ENCODE measurements around the gene SLC26A8. TPM values are rescaled to one million over a fixed set of nuclear protein-coding genes. Genes with fewer than 3 reads are reported as not detected.

Gene SLC26A8
- total and polyA plus RNA-seq, 4 donors = 0.03 to 0.33 (median 0.18) TPM

DNA sequence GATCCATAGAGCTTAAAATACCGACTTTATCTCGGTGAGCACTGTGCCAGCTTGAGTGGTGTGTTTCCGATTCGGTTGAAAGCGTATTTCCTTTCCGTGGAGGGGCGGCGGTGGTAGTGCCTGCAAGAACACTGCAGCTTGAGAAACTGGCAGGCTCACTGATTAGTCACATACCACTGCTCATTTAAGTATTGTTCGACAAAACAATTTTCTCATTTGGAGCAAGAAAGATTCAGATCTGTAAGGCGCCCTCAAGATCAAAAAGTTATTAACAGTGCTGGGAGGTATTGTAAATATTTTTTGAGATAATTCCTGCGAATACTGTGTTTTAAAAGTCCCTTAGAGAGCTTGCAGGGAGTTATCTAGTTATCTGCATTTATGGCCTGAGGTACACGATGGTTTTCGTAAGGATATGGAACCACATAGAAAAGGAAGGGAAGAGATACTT lies 4.5 kb upstream of the SLC26A8 start:
- Histone ChIP-seq H3K9me3 (ENCODE audit: control insufficient read depth in 4 of 4, low read length in 3 of 4) (no peaks in the 10 kb centered on the region), H3K27ac (ENCODE audit: low read depth in 1 of 2, low read length in 2 of 2) (peak overlapping the region; percentile 97 to 100), H3K9ac (ENCODE audit: low read depth in 1 of 2, low read length in 2 of 2) (peak overlapping the region; percentile 85 to 100), H3K27me3 (ENCODE audit: control insufficient read depth in 4 of 4, insufficient read depth in 4 of 4, low read length in 3 of 4) (no peaks in the 10 kb centered on the region), H3K36me3 (ENCODE audit: control insufficient read depth in 4 of 4, insufficient read depth in 3 of 4, low read depth in 1 of 4, low read length in 3 of 4) (no peaks in the 10 kb centered on the region), H3K4me1 (ENCODE audit: control insufficient read depth in 4 of 4, insufficient read depth in 4 of 4, low read length in 3 of 4) (peaks cover 10 to 27% (median 13%) of the 10 kb centered on the region in 4 donors), H3K4me3 (ENCODE audit: low read depth in 1 of 3, low read length in 3 of 3) (peak overlapping the region; percentile 84 to 99 (median 96))
- TF ChIP-seq, protein P1, sequence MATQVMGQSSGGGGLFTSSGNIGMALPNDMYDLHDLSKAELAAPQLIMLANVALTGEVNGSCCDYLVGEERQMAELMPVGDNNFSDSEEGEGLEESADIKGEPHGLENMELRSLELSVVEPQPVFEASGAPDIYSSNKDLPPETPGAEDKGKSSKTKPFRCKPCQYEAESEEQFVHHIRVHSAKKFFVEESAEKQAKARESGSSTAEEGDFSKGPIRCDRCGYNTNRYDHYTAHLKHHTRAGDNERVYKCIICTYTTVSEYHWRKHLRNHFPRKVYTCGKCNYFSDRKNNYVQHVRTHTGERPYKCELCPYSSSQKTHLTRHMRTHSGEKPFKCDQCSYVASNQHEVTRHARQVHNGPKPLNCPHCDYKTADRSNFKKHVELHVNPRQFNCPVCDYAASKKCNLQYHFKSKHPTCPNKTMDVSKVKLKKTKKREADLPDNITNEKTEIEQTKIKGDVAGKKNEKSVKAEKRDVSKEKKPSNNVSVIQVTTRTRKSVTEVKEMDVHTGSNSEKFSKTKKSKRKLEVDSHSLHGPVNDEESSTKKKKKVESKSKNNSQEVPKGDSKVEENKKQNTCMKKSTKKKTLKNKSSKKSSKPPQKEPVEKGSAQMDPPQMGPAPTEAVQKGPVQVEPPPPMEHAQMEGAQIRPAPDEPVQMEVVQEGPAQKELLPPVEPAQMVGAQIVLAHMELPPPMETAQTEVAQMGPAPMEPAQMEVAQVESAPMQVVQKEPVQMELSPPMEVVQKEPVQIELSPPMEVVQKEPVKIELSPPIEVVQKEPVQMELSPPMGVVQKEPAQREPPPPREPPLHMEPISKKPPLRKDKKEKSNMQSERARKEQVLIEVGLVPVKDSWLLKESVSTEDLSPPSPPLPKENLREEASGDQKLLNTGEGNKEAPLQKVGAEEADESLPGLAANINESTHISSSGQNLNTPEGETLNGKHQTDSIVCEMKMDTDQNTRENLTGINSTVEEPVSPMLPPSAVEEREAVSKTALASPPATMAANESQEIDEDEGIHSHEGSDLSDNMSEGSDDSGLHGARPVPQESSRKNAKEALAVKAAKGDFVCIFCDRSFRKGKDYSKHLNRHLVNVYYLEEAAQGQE (IDR thresholded peaks at IDR 0.05) = no peak
- peak; percentile 60 for TF ChIP-seq TAF1 (conservative IDR thresholded peaks at IDR 0.05)
- TF ChIP-seq RAD21 (IDR thresholded peaks at IDR 0.05) = peak in 1 of 2 donors; percentile 20
- peak; percentile 68 for DNase-seq (ENCODE audit: low spot score)
- under 1% methylated on average over 13 of the region's 13 CpGs for WGBS

DNA sequence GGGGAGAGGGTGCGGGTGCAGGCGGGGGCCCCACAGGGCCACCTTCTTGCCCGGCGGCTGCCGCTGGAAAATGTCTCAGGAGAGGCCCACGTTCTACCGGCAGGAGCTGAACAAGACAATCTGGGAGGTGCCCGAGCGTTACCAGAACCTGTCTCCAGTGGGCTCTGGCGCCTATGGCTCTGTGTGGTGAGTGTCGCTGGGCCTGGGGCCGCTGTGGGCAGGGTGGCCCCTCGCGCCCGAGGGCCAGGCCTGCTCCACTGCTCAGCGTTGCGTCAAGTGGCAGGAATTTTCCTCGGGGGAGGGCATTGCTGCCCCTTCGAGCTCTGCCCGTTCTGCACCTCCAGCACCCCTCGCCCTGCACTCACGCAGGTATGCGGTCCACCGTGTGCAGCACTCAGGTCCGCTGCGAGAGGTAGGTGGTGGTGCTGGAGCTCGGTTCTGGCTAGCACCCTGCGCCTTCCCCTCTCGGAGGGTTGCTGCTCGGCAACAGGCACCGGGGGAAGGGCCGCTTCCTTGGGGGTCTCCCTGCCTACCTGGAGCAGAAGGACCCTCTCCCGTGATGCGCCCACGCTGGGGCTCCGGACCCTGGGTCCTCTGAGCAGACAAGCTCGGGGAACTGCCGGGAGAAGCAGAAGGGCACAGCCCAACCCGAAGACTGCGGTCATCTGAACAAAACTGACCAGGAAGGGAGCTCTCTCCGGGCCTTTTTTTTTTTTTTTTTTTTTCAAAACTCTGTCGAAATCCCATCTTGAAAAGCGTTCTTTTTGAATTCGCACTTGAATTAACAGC lies 3.8 kb upstream of the SLC26A8 start:
- Histone ChIP-seq H3K36me3 (ENCODE audit: control insufficient read depth in 4 of 4, insufficient read depth in 3 of 4, low read depth in 1 of 4, low read length in 3 of 4) (no peaks in the 10 kb centered on the region), H3K4me3 (ENCODE audit: low read depth in 1 of 3, low read length in 3 of 3) (peak overlapping the region; percentile 84 to 99 (median 96)), H3K9ac (ENCODE audit: low read depth in 1 of 2, low read length in 2 of 2) (peak overlapping the region; percentile 85 to 100), H3K27me3 (ENCODE audit: control insufficient read depth in 4 of 4, insufficient read depth in 4 of 4, low read length in 3 of 4) (no peaks in the 10 kb centered on the region), H3K4me1 (ENCODE audit: control insufficient read depth in 4 of 4, insufficient read depth in 4 of 4, low read length in 3 of 4) (peaks cover 8 to 21% (median 11%) of the 10 kb centered on the region in 4 donors), H3K27ac (ENCODE audit: low read depth in 1 of 2, low read length in 2 of 2) (peak overlapping the region; percentile 97 to 100), H3K9me3 (ENCODE audit: control insufficient read depth in 4 of 4, low read length in 3 of 4) (no peaks in the 10 kb centered on the region)
- no peak for TF ChIP-seq GABPA (IDR thresholded peaks at IDR 0.05 in 1 of 2, conservative IDR thresholded peaks at IDR 0.05 in 1 of 2)
- TF ChIP-seq, protein P2, sequence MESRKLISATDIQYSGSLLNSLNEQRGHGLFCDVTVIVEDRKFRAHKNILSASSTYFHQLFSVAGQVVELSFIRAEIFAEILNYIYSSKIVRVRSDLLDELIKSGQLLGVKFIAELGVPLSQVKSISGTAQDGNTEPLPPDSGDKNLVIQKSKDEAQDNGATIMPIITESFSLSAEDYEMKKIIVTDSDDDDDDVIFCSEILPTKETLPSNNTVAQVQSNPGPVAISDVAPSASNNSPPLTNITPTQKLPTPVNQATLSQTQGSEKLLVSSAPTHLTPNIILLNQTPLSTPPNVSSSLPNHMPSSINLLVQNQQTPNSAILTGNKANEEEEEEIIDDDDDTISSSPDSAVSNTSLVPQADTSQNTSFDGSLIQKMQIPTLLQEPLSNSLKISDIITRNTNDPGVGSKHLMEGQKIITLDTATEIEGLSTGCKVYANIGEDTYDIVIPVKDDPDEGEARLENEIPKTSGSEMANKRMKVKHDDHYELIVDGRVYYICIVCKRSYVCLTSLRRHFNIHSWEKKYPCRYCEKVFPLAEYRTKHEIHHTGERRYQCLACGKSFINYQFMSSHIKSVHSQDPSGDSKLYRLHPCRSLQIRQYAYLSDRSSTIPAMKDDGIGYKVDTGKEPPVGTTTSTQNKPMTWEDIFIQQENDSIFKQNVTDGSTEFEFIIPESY (IDR thresholded peaks at IDR 0.05) = peak; percentile 20
- peak; percentile 66 for DNase-seq (ENCODE audit: low spot score)
- WGBS = under 1% methylated on average over 44 of the region's 44 CpGs

DNA sequence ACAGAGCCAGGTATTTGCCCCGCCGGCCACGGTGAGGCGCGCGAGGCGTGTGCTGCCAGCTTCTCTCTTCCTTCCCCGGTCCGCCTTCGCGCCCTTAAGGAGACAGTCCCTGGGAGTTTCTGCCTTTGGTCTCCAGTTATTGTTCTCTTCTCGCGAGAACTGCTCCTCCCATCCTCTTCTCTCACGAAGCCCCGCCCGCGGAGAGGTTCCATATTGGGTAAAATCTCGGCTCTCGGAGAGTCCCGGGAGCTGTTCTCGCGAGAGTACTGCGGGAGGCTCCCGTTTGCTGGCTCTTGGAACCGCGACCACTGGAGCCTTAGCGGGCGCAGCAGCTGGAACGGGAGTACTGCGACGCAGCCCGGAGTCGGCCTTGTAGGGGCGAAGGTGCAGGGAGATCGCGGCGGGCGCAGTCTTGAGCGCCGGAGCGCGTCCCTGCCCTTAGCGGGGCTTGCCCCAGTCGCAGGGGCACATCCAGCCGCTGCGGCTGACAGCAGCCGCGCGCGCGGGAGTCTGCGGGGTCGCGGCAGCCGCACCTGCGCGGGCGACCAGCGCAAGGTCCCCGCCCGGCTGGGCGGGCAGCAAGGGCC lies 3.2 kb upstream of the SLC26A8 start, which contains the start of gene MAPK14:
Gene MAPK14, plus strand, starts transcription at position 308 of the 587 bp plus-strand sequence. CDS start 350 bp downstream, outside the sequence.
- Histone ChIP-seq H3K4me3 (ENCODE audit: low read depth in 1 of 3, low read length in 3 of 3) (peak within 1 kb of the TSS; percentile 84 to 99 (median 96)), H3K27ac (ENCODE audit: low read depth in 1 of 2, low read length in 2 of 2) (peak within 1 kb of the TSS; percentile 97 to 100), H3K27me3 (ENCODE audit: control insufficient read depth in 4 of 4, insufficient read depth in 4 of 4, low read length in 3 of 4) (no peaks in the 10 kb centered on the region), H3K4me1 (ENCODE audit: control insufficient read depth in 4 of 4, insufficient read depth in 4 of 4, low read length in 3 of 4) (peaks cover 7 to 18% (median 8%) of the 10 kb centered on the region in 4 donors), H3K9ac (ENCODE audit: low read depth in 1 of 2, low read length in 2 of 2) (peak within 1 kb of the TSS; percentile 85 to 100), H3K36me3 (ENCODE audit: control insufficient read depth in 4 of 4, insufficient read depth in 3 of 4, low read depth in 1 of 4, low read length in 3 of 4) (no peaks in the 10 kb centered on the region), H3K9me3 (ENCODE audit: control insufficient read depth in 4 of 4, low read length in 3 of 4) (no peaks in the 10 kb centered on the region)
- peak; percentile 97 for DNase-seq (ENCODE audit: low spot score)
- WGBS = under 1% methylated on average over 62 of the region's 62 CpGs
- TF ChIP-seq, protein P3, sequence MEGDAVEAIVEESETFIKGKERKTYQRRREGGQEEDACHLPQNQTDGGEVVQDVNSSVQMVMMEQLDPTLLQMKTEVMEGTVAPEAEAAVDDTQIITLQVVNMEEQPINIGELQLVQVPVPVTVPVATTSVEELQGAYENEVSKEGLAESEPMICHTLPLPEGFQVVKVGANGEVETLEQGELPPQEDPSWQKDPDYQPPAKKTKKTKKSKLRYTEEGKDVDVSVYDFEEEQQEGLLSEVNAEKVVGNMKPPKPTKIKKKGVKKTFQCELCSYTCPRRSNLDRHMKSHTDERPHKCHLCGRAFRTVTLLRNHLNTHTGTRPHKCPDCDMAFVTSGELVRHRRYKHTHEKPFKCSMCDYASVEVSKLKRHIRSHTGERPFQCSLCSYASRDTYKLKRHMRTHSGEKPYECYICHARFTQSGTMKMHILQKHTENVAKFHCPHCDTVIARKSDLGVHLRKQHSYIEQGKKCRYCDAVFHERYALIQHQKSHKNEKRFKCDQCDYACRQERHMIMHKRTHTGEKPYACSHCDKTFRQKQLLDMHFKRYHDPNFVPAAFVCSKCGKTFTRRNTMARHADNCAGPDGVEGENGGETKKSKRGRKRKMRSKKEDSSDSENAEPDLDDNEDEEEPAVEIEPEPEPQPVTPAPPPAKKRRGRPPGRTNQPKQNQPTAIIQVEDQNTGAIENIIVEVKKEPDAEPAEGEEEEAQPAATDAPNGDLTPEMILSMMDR (IDR thresholded peaks at IDR 0.05; ENCODE audit: low read depth, low read length, missing input control) = peak; percentile 98
- TF ChIP-seq JUND (IDR thresholded peaks at IDR 0.05) (peak; percentile 61 to 71), YY1 (IDR thresholded peaks at IDR 0.05) (peak; percentile 96), TAF1 (conservative IDR thresholded peaks at IDR 0.05) (peak; percentile 89), EGR1 (IDR thresholded peaks at IDR 0.05; ENCODE audit: low read depth in 2 of 2) (peak in 1 of 2 donors; percentile 28), RAD21 (IDR thresholded peaks at IDR 0.05) (peak; percentile 98)
- TF ChIP-seq, protein P1 (IDR thresholded peaks at IDR 0.05) = peak; percentile 91
- TF ChIP-seq, protein P4, sequence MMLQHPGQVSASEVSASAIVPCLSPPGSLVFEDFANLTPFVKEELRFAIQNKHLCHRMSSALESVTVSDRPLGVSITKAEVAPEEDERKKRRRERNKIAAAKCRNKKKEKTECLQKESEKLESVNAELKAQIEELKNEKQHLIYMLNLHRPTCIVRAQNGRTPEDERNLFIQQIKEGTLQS (IDR thresholded peaks at IDR 0.05) = no peak

All from liver (tissue), 9 donors.